HG03196 (cell line): Measurements from ENCODE around the gene KLRF2.
A peak's percentile ranks its signal among the peaks of the same experiment; 100 is the strongest.

Experiments
- ATAC-seq: cut with Tn5 transposase; IDR thresholded peaks from one replicate; pipeline ENCODE4 v1.9.1; 2021; ENCODE audit not compliant: unreplicated experiment

Gene KLRF2

DNA sequence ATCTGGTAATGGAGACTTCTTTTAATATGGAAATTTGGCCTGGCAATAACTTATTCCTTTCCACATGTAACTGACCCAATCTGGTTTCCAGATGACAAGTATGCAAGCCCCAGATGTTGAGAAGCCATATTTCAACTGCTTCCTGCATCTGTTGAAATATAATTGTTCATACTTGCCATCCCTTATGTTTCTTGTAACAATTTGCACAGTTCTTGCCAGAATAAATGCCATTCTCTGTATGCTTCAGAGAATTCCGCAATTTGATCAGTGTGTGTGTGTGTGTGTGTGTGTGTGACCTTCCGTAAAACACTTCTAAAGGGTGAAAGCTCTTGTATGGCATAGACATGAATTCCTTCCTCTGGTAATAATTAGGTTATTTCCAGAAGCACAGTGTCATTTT, 52.7 kb downstream of the KLRF2 start:
- no peak for ATAC-seq

DNA sequence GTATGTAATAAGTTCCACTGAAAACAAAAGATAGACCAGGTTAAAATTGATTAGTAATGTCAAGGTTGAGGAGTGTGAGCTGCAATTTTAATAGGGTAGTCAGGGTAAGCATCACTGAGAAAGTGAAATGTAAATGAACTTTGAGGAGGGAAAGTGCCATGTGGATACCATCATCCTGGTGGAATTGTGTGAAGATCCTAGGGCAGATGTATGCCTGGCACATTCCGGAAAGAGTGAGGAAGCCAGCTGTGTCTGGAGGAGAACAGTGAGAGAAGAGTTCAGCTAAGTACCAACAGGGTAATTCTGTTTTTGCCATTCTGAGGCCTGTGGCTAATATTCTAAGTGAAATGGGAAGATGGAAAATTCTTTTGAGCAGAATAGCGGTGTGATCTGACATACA, 53.7 kb downstream of the KLRF2 start:
- no peak for ATAC-seq

DNA sequence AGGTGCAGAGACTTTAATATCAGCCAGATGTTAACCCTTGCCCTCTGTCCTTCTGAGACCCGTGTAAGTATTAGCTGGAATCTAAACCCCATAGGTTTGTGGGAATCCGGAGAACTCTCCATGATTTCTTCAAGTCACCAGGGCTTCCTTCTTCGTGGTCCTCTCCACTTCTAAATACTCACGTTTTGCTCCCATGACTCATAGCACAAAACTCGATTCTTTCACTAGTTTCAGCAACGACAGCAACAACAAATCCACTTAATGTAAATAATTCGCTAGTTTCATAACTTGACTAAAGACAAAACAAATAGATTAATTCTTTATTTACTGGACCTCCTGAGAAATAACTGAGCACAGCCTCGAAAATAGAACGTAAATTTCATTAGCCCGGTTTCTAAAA, 55.3 kb downstream of the KLRF2 start:
- no peak for ATAC-seq

DNA sequence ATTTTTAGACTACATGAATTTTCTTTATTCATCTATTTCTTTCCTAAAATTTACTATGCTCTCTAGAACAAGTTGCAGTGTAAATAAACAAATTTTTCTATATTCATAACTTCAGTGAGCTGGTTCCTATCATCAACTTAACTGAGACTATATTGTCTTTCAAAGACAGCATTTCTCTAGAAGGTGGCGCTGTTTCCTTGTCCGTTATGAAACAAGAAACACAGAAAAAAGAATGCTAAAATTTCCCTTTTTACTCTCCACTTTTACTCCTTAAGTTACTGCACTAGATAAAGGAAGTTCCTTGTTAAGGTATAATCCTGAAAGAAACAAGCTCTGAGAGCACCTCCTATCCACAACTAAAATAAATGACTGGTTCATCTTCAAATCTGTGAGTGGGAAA, 59.1 kb downstream of the KLRF2 start:
- ATAC-seq, result no peak

DNA sequence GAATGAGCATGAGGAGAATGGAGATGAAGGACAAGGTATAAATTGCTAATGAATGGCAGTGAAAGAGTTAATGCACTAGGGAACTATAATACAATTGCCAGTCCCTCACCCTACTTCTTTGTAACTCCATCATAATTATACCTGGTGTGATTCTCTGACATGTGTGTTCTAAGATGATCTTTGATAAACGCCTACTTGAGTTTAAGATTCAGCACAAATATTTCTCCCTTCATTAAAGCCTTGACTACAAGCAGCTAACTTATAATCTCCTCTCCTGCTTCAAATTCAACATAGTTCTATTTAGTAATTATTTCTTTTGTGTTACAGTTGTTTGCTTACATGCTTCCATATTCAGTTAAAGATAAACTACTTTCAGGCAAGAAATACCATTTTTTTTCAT, 60.5 kb downstream of the KLRF2 start:
- ATAC-seq, result no peak

DNA sequence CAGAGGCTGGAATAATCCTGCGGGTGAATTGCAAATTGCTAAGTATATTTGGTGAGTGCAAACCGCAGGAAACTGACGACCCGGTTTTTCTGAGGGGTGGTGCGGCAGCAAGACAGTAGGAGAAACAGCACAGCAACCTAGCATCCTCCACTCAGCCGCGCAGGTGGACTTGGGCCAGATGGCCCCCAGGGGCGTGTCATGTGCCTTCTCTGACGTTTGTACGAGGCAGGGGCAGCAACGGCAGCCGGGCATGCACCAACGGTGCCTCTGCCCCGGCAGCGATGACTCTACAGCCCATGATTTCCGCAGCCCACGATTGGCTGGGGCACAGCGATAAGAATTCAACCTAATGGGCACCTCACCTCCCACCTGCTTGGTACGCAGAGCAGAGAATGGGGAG, 62.0 kb downstream of the KLRF2 start:
- ATAC-seq, result peak; percentile 58

DNA sequence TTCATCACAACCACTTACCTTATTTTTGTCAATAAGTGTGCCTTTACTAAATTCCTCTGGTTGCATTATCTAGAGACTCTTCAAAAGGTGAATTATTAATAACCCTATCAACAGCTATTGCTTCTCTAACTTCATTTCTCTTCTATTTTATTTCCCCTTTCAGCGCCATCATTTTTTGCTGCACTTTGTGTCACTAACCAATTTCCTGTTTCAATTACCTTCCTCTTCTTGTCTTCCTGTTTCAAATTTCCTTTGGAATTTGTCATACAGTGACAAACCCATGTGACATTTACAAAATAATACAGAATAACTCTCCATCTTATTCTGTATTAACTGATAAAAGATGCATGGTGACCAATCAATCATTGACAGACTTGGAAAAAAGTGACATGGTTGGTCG, 63.1 kb downstream of the KLRF2 start:
- no peak for ATAC-seq
